Fibroblast of peridontal ligament (primary cell): ENCODE results near the gene LPAR1.
"Not testable (repeated sequence)": the region's sequence is repeated elsewhere in the genome, so short reads cannot be mapped to it uniquely, and the experiment has no call there.

Experiments
- DNase-seq: peaks from one replicate; pipeline ENCODE4 v3.0.0-alpha.2; 2010; ENCODE audit errors: extremely low read depth

Gene LPAR1

DNA sequence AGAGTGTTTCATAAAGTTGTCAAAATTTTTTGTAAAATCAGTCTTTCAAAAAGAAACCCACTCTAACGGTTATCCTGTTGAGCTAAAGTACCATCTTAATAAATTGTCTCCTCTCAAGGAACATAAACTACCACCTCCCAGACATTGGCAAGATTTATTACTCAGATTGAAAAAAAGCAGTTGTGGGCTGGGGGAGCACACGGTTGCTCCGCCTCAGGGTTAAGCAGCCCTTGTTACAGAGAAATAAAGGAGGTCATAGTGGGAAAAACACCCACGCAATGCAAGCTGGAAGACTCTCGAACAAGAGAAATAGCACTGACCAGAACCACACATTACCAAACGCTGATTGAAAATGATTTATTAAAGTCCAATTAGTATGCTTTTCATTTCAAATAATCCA lies 165.3 kb downstream of the LPAR1 start:
- DNase-seq: no peak

DNA sequence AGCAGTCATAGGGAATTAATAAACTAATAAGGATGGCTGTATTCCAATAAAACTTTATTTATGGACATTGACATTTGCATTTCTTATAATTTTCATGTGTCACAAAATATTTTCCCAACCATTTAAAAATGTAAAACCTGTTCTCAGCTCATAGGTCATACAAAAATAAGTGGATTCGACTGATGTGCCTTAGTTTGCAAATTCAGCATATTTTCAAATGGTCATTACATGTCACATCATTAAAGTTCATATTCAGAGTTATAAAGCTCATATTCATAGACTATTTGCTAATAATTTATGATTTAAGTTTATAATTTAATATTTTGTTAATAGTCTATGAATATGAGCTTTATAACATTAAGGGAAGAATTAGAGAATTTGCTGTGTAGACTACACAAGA lies 166.5 kb downstream of the LPAR1 start:
- no peak for DNase-seq

DNA sequence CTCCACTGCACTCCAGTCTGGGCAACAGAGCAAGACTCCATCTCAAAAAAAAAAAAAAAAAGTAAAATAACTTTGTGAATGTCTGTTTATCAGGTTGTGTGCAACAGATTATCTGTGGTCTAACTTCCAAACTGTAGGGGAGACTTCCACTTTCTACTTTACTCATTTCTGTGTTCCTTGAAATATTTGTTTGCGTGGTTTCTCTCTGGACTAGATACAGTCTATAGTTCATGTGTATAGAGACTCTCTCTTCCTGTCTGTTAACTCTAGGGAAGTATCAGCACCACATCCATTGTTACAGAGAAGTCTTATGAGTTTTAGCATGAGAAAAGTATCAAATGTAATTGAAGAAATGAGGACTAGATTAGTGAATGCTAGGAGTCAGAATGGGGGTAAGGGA lies 168.3 kb downstream of the LPAR1 start:
- DNase-seq: no peak

DNA sequence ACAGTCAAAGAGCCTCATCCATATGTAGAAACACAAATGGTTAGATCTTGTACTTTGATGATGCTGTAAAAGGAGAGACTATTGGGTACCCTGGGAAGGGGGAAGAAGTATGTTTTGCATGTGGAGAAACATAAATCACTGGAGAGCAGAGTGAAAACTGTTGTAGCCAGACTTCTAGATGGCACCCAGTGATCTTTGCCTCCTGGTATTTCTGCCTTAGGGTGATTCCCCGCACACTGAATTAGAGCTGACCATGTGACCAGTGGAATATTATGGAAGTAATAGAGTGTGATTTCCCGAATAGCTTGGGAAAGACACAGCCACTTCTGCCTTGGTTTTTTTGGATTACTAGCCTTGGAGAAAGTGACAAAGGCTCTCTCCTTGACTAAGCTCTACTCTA lies 174.3 kb downstream of the LPAR1 start:
- no peak for DNase-seq

DNA sequence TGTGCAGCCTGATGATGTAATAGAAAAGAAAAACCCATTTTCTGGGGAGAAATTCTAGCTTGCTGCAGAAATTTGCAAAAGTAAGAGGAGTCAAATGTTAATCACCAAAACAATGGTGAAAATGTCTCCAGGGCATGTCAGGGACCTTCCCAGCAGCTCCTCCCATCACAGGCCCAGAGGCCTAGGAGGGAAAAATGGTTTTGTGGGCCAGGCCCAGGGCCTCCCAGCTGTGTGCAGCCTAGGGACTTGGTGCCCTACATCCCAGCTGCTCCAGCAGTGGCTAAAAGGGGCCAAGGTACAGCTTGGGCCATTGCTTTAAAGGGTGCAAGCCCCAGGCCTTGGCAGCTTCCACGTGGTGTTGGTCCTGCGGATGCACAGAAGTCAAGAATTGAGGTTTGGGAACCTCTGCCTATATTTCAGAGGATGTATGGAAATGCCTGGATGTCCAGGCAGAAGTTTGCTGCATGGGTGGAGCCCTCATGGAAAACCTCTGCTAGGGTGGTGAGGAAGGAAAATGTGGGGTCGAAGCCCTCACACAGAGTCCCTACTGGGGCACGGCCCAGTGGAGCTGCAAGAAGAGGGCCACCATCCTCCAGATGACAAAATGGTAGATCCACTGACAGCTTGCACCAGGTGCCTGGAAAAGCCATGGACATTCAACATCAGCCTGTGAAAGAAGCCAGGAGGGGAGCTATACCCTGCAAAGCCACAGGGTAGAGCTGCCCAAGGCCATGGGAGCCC lies 176.7 kb downstream of the LPAR1 start:
- not testable (repeated sequence) for DNase-seq

DNA sequence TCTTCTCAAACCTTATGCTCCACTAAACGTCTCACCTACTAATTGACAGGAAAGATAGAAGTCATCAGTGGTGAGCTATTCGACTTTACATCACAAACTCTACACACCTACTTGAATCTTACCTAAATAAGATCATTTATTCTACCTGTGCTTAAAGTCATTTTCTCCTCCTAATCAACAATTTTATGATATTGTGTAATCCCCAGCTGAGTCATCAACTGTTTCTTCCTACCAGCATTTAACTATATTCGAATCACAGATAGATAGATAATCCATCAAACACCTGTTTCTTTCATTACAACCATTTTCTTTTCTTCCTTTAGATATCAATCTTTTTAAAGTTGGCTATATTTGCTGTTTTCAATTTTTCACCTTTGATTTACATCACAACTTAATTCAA lies 181.5 kb downstream of the LPAR1 start:
- no peak for DNase-seq

DNA sequence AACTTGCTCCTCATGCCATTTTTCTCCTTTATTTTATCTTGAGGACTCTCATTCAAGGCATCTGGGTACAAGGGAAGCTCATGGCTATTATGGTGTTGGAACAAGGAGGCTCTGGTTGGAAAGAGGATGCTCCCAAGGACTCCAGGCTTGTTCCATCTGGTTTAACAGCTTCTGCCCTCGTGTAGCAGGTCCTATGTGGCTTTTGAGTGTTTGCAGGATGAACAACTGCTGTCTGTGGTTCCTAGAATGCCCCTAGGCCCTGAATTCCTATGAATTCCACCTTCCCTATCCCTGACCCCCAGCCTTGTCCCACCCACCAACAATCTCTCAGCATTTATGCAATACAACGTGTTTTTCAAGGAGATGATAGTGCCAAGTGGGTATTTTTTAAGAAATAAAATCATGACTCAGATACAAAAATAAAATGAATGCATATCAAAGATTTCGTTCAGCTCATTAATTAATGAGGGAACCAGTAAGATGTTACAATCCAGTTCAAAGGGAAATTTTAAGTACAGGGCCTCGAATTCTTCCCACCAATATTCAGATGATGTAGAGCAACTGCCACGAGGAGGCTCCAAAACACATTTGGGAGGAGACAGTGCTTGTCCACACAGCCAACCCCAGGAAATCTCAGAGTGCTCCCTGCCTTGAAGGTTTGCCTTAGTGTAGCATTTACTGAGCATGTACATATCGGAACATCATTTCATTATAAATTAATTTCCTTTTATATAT lies 187.7 kb downstream of the LPAR1 start:
- DNase-seq: no peak

DNA sequence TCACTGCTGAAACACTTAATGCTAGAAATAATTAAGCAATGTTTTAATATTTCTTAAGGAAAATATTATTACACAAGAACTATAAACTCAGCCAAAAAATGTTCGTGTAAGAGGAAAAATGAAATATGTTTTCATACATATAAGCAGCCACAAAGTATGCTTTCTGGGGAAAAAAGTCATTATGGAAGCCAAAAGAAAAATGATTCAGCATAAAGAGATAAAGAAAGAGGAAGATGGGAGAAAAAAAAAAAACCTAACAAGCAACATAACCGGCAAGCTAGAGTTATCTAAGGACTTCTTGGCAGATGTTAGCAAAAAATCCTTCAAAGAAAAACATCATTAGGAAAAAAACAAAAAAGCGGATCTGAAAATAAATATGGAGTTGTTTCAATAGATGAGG lies 190.6 kb downstream of the LPAR1 start:
- peak; percentile 63 for DNase-seq

DNA sequence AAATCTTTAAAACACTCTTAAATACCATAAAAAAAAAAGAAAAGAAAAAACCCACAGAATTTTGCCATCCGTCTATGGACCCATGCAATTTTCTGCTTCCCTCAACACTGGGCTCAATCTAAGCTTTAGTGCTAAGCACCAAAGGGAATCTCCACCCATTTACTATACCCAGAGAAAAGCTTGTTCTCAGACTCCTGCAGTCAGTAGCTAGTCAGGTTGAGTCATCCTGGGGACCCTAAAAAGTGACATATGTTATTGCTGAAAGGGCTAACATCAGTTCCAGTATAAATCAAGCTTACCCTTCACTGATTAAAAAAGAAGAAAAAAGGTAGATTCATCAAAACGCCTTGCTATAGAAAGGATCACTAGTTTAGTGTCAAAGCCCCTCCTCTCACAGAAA lies 192.1 kb downstream of the LPAR1 start:
- DNase-seq: no peak

DNA sequence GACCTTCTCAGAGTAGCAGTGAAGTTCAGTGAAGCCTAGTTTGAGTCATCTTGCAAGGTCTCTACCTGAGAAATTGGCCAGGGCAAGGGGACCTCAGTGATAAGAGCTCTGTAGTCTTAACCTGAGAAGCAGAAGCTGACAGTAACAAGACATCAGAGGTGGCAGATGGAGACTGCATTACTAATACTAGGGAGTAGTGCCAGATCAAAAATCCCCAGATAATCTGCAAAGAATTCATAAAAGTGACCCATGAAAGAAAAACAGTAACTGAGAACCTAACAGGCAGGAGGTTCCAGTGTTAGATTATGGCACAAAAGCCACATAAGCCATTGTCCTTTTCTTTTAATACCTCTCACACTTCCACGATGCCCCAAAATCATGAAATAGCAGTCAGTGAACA lies 194.1 kb downstream of the LPAR1 start:
- DNase-seq: no peak

DNA sequence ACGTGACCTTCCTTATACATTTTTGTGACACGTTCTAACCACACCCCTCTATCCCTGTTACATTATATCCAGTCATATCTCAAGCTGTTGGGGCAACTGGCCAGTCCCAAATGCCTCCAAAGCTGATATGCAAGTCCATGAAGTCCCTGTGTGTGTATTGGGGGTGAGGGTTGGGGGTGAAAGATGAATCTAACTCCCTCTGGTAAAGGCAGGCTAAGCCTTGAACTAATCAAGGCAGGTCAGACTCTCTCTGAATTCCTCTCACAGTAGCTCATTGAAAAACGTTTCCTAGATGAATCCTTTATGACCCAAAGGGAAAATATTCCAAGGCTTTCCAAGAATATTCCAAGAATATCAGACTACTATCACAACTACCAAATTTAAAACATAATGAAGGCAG lies 195.3 kb downstream of the LPAR1 start:
- DNase-seq: peak; percentile 77

DNA sequence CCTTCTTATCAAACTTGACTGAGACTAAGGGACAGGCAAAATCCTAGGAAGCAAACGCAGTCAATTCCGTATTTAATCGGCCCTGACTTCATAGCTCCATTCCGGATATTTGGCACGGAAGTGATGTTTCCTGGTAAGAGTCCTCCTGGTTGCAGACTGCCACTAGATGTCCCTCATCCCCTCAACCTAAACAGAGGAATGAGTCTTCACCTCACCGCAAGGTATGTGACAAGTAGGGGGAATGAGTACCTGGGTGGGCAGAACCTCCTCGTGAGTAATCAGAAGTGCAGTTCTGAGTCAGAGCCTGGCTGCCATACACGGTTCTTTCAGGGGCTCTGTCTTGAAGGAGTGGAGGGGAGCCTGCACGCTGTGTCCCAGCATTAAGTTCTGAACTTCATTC lies 196.1 kb downstream of the LPAR1 start:
- no peak for DNase-seq

DNA sequence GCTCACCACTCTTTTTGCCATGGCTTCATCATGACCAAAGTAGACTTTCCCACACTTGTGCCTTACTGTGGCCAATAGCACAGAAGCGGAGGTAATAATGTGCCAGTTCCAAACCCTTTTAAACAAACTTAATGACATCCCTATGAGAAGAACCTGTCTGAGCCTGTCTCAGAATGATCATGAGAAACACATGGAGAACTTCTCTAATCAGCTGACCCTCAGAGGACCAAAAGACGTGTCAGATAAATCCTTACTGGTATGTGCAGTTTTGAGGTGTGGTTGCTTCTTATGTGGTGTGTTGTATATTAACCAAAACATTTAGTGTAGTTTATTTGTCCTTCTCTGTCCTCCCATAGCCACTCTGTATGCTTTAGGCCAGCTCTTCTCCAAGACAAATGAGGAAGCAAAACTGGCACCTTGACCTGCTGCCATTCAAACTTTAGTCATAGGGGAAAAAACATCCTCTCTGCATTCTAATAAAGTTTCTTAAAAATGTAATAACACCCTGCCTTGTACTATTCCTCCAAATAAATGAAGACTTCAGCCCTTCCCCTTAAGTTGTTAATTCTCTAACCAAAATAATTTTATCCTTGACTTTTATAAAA lies 200.8 kb downstream of the LPAR1 start:
- no peak for DNase-seq

DNA sequence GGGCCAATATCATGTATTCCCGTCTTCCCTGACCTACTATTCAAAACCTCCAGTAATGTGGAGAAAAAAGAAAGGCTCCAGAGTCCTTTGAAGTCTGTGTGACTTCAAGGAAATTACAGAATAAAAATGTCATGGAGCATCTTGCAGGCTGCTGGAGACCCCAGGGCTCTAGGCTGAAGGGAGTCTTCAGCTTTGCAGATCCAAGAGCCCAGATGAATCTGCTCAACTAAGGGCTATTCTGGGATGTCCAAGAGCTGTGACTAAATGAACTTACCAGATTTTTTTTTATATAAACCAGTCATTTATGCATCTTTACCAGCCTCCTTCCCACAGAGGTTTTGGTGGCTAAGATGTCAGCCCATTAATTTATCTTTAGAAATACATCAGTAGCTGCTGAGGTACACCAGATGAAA lies 202.4 kb downstream of the LPAR1 start:
- DNase-seq: peak; percentile 48

DNA sequence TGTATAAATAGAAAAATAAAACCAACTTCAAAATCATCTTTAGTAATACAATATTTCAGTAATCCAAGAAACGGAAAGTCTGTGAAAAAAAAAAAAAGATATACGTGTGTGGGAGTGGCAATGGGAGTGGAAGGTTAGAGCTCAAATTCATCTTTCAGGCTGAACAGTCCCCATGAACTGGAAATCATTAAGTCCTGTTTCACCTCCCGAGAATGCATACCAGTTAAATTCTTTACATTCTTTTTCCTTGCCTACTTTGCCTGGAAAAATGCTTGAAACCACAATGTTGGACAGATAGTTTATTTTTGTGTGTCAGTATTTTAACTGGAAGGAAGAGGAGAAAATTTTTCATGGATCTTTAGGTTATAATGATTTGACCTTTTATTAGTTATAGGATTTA lies 202.9 kb downstream of the LPAR1 start:
- DNase-seq: peak; percentile 94

DNA sequence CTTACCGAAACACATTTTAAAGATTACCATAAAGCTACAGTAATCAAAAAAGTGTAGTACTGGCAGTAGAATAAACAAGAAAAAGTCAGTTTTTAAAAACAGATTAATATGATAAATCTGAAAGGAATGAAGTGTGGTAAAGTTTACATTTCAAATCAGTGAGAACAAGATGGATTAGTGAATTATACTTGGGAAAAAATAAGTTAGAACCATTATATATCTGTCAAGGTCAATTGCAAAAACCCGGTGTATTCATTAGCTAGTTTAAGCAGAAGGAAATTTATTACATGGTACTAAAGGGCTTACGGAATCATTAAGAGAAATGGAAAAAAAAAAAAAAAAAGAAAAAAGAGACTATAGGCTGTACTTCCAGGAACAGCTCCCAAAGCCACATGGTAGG lies 205.3 kb downstream of the LPAR1 start:
- peak; percentile 37 for DNase-seq

DNA sequence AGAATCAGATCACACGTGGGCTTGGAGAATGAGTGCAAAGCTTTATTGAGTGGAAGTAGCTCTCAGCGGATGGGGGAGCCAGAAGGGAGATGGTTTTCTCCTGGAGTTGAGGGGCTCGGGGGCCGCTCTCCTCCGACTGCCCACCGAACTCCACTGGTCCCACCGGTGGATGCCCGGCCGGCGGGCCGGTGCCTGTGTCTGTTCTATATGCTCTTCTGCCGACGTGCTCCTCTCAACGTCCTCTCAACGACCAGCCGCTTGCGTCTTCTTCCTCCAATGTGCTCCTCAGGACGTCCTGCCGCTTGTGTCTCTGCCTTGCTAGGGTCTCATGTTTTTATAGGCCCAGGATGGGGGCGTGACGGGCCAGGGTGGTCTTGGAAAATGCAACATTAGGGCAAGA lies 207.8 kb downstream of the LPAR1 start:
- no peak for DNase-seq

DNA sequence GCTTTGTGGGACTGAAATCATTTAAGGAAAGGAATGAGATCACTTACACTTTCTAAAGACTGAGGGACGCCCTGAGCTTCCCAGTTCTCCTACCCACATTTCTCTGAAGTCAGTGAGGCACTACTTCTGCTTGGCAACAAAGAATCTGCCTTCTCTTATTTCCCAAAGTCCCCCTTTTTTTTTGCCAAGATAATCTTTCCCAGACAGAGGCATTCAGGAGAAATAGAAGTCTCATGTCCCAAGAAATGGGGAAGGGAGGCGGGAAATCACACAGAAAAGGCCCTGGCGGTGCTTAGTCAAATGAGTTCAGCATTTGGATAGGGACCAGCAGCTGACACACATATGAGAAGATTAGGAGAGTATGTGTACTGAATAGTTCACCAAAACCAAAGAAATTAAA lies 210.0 kb downstream of the LPAR1 start:
- DNase-seq: peak; percentile 97

DNA sequence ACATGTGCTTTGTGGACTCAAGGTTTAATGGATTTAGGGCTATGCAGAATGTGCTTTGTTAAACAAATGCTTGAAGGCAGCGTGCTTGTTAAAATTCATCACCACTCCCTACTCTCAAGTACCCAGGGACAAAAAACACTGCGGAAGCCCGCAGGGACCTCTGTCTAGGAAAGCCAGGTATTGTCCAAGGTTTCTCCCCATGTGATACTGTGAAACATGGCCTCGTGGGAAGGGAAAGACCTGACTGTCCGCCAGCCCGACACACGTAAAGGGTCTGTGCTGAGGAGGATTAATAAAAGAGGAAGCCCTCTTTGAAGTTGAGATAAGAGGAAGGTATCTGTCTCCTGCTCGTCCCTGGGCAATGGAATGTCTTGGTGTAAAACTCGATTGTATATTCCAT lies 211.9 kb downstream of the LPAR1 start:
- not testable (repeated sequence) for DNase-seq

DNA sequence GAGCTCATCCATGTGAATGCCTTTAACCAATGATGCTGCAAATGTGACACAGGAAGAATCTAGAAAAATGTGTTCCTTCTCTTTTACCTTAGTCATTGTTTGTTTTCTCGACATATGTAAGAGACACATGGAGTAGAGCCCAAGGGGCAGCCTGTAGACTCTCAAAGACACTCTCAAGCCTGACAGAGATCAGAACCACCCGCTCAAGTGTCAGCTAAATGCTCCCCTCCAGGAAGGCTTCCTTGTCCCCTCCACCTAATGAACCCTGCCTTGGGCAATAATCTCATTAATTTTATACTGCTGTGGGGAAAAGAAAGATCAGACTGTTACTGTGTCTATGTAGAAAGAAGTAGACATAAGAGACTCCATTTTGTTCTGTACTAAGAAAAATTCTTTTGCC lies 212.3 kb downstream of the LPAR1 start:
- no peak for DNase-seq

DNA sequence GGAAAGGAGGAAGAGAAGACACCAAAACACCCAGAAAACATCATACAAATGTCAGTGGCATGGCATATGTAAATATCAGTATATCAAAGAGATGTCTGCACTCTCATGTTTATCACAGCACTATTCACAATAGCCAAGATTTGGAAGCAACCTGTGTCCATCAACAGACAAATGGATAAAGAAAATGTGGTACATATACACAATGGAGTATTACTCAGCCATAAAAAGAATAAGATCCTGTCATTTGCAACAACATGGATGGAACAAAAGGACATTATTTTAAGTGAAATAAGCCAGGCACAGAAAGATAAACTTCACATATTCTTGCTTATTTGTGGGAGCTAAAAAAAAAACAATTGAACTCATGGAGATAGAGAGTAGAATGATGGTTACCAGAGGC lies 213.1 kb downstream of the LPAR1 start:
- DNase-seq: not testable (repeated sequence)
